ENCODE data around the gene OBP2B.

GRCh38 chr9:133210609-133211008 is 1.6 kb upstream of the OBP2B start:
- TF ChIP-seq CTCF (conservative IDR thresholded peaks at IDR 0.05 in 1 of 2, IDR thresholded peaks at IDR 0.05 in 1 of 2; ENCODE audit: low read depth in 1 of 2, low read length in 2 of 2) (no peak), EZH2 (IDR thresholded peaks at IDR 0.05; ENCODE audit: low read length, missing control alignments) (no peak)
